GM19238 (cell line): ENCODE results near the gene HCN2.
"Not testable (repeated sequence)": the region's sequence is repeated elsewhere in the genome, so short reads cannot be mapped to it uniquely, and the experiment has no call there.

Source experiments
- DNase-seq: peaks from one replicate; pipeline ENCODE4 v3.0.0; 2011; ENCODE audit warnings: low spot score; ENCODE audit not compliant: insufficient read length

The HCN2 gene

DNA sequence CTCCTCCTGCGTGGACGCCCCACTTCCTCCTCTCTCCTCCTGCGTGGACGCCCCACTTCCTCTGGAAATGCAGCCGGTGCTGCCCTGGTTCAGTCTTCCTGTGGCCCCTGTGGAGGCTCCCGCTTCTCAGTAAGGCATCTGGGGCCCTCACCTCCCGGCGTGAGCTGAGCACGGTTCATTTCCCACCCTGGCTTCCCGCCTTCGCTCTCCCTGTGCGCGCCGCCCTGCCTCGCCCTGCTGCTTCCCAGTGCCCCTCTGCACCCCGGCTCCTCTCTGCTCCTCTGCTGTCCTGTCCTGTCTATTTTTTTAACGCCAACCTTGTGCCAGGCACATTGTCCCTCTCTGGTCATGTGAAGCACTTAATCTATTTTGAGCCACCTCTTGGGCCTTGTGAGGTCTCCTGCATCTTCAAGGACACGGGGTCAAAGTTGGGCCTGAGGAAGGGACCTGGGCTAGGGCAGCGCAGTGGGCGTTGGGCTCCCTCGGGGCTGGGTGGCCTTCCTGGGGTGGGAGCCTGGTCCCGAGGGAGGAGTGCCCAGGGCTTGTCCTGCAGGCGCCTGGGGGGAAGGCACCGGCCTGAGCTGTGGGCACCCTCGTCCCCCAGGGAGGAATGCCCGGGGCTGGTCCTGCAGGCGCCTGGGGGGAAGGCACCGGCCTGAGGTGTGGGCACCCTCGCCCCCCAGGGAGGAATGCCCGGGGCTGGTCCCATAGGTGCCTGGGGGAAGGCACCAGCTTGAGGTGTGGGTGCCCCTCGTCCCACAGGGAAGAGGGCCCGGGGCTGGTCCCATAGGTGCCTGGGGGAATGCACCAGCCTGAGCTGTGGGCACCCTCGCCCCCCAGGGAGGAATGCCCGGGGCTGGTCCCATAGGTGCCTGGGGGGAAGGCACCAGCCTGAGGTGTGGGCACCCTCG is 13.0 kb downstream of the HCN2 start:
- no peak for DNase-seq

DNA sequence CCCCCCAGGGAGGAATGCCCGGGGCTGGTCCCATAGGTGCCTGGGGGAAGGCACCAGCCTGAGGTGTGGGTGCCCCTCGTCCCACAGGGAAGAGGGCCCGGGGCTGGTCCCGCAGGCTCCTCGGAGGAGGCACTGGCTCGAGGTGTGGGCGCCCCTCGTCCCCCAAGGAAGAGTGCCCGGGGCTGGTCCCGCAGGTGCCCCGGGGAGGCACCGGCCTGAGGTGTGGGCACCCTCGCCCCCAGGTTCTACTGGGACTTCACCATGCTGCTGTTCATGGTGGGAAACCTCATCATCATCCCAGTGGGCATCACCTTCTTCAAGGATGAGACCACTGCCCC is 13.6 kb downstream of the HCN2 start:
- DNase-seq: not testable (repeated sequence)

DNA sequence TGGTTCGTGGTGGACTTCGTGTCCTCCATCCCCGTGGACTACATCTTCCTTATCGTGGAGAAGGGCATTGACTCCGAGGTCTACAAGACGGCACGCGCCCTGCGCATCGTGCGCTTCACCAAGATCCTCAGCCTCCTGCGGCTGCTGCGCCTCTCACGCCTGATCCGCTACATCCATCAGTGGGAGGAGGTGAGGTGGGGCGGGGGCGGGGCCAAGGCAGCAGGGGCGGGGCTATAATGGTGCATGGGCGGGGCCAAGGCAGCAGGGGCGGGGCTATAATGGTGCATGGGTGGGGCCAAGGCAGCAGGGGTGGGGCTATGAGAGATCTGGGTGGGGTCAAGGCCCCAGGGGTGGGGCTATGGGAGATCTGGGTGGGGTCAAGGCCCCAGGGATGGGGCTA is 14.1 kb downstream of the HCN2 start:
- DNase-seq: not testable (repeated sequence)

DNA sequence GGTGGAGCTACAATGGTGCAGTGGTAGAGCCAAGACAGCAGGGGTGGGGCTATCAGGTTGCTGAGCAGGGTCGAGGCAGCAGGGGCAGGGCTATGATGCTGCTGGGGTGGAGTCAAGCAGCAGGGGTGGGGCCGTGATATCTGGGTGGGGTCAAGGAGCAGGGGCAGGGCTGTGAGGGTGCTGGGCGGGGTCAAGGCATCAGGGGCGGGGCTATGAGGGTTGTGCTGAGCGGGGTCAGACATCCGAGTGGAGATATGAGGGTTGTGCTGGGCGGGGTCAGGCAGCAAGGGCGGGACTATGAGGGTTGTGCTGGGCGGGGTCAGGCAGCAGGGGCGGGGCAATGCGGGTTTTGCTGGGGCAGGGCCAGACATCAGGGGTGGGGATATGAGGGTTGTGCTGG is 14.7 kb downstream of the HCN2 start:
- DNase-seq: no peak

DNA sequence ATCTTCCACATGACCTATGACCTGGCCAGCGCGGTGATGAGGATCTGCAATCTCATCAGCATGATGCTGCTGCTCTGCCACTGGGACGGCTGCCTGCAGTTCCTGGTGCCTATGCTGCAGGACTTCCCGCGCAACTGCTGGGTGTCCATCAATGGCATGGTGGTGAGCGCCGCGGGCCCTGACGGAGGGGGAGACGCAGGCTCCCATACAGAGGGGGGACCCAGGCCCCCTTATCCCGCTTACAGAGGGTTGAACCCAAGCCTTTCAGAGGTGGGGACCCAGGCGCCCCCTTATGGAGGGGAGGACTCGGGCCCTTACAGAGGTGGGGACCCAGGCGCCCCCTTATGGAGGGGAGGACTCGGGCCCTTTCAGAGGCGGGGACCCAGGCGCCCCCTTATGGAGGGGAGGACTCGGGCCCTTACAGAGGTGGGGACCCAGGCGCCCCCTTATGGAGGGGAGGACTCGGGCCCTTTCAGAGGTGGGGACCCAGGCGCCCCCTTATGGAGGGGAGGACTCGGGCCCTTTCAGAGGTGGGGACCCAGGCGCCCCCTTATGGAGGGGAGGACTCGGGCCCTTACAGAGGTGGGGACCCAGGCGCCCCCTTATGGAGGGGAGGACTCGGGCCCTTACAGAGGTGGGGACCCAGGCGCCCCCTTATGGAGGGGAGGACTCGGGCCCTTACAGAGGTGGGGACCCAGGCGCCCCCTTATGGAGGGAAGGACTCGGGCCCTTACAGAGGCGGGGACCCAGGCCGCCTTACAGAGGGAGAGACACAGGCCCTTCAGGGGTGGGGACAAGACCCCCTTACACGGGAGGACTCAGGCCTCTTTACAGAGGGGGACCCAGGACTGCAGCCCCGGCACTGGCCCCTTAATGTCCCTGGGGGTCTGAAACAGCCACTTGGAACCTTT is 15.6 kb downstream of the HCN2 start:
- DNase-seq: not testable (repeated sequence)

DNA sequence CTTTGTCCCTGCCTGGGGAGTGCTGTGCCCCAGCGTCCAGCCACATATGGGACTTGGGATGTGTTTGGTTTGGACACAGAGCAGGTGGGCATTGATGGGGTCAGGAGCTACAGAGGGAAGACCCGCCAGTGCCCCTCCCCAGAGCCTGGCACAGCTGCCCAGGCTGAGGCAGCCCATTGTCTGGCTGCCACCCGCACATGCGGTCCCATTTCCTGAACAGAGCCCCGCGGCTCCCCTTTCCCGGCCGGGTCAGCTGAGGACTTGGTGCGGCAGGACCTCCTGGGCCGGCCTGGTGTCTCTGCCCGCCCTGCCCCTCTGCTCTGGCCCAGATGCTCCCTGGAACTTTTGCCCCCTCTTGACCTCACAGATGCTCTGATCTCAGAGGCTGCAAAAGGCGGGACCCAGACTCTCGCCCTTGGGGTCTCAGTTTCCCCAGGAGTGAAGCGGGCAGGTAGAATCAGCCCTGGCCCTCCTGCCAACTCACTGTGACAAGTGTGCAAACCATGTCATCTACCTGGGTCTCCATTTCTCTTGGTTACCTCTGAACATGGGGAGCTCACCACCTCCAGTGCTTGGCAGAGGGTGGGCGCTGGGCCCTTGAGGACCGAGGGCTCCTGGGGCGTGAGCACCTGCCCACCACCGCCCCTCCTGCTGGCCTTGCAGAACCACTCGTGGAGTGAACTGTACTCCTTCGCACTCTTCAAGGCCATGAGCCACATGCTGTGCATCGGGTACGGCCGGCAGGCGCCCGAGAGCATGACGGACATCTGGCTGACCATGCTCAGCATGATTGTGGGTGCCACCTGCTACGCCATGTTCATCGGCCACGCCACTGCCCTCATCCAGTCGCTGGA is 17.8 kb downstream of the HCN2 start:
- DNase-seq: no peak

DNA sequence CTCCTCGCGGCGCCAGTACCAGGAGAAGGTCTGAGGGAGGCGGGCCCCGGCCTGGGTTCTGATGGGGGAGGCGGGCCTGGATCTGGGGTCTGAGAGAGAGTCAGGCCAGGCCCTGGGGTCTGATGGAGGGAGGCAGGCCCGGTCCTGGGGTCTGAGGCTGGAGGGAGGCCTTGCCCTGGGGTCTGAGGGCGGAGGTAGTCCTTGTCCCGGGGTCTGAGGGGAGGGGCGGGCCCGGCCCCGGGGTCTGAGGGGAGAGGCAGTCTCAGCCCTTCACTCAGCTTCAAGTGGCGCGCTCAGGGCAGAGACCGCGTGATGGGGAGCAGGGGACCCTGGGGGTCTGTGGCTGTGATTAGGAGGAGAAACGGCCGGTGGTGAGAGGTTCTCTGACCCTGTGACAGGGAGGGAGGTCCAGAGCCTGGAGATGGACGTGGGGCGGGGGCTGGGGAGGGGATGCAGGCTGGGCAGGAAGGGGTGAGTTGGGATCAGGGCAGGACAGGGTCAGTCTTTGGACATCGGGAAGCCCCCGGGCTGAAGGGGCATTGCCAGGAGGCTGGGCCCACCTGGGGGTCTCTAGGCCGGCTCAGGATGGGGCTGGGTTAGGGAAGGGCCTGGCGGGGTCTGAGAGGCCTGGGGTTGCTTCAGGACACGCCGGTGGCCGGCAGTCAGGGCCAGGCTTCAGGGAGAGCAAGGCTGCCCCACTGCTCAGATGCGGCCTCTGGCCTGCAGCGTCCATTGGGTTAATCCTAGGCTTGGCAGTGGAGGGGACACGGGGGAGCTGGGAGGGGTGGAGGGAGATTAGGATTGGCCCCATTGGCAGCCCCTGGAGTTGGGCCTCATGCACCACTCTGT is 18.7 kb downstream of the HCN2 start:
- no peak for DNase-seq

DNA sequence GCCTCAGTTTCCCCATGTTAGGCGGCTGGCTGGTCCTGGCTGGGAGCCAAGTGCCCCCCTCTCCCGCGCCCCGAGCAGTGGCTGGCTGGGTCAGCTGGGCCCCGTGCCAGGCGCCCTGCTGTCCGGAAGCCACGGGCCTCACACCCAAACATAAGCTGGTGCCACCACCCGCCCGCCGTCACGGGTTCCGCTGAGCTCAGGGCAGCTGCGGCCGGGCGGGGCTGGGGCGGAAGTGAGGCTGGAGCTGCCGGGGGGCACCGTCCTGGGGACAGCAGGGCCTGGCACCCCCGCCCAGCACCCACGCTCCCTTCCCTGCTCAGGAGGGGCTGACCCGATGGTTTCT is 19.3 kb downstream of the HCN2 start:
- no peak for DNase-seq

DNA sequence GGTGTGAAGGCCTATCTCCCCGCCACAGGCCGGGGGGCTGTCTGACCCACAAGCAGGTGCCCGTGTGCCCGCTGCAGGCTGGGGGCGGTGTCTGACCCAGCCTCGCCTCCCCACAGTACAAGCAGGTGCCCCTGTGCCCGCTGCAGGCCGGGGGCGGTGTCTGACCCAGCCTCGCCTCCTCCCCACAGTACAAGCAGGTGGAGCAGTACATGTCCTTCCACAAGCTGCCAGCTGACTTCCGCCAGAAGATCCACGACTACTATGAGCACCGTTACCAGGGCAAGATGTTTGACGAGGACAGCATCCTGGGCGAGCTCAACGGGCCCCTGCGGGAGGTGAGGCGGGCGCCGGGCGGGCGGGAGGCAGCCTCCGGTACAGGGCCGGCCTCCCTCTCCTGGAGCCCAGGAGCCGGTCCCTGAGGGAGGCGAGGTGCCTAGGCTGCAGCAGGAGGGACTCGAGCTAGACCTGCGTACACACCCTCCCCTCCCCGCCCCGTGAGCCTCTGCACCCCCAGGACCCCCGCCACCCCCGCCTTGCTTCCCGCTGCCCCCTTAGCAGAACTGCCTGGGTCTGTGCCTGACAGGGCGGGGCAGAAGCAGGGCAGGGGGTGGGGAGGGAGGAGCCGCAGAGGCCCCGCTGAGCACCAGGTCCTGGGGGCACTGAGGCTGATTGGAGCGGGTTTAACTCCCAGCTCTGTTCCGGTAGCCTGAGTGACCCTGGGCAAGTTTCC is 20.6 kb downstream of the HCN2 start:
- DNase-seq: peak; percentile 37

DNA sequence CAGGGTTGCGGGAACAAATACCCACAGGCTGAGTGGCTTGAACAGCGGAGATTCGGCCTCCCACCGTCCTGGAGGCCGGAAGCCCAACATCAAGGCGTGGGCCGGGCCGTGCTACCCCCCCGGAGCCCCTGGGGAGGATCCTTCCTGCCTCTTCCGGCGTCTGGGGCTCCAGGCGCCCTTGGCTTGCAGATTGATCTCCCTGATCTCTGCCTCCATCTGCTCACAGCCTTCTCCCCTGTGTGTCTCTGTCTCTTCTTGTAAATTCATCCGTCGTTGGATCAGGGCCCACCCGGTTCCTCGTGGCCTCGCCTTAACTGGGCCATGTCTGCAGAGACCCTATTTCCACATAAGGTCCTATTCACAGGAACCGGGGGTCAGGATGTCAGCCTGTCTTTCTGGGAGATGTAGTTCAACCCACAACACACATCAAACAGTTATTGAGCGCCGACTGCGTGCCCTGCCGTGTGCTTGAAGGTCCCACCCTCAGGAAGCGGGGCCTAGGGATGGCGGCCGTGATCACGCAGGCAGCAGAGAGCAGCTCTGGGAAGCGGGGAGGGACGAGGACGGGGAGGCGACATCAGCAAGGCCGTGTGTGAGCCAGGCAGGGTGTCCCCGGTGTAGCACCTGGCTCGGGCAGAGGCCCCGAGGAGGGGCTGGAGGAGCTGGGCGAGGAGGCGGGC is 21.3 kb downstream of the HCN2 start:
- peak; percentile 75 for DNase-seq

DNA sequence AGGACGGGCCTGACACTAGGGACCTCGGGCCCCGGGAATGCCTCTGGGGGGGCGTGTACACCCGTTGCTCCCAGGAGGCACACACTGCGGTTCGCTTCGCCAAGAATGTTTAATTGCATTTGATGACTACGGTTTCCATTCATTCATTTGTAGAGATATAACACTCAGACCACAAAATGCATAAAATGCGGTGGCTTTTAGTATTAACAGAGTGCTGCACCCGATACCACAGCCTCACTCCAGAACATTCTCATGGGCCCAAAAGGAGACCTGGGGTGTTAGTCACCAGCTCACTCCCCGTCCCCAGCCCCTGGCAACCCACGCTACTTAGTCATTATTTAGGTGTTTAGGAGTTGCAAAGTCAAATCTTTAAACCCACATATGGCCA is 21.8 kb downstream of the HCN2 start:
- no peak for DNase-seq

DNA sequence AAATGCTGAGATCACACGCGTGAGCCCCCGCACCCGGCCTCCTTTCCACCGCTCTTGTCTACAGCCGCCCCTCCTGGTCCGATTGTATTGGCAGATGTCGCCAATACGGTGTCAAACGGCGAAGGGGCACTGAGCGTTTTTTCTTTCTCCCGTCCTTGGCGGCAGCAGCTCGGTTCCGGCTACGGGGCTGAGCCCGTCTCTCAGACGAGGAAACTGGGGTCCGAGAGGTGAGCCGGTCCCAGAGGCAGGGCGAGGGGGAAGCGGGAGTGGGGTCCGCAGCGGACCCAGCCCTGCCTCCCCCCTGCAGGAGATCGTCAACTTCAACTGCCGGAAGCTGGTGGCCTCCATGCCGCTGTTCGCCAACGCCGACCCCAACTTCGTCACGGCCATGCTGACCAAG is 23.3 kb downstream of the HCN2 start:
- DNase-seq: no peak

DNA sequence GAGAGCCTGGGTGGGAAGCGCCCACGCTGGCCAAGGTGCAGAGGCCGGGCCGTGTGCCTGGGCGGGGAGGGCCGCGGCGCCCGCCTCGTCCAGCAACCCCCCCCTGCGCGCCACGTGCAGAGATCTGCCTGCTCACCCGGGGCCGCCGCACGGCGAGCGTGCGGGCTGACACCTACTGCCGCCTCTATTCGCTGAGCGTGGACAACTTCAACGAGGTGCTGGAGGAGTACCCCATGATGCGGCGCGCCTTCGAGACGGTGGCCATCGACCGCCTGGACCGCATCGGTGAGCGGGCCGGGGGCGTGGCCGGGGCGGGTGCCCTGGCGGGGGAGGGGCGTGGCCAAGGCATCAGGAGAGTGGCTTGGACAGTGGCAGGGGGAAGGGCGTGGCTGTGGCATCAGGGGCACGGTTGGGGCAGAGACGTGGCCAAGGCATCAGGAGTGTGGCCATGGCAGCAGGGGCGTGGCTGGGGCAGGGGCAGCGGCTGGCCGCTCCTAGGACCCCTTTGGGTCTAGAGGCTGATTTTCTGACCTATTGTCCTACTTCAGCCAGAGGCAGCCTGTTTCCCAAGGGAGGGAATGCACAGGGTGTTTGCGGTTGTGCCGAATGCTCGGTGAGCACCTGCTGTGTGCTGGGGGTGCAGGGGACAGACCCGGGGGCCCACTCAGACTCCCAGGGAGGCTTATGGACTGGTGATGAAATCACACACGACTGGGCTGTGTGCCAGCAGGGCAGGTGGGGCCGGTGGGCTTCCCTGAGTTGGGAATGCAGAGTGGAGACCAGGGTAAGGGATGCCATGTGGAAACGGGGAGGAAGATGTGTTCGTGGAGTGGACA is 24.3 kb downstream of the HCN2 start:
- DNase-seq: no peak

DNA sequence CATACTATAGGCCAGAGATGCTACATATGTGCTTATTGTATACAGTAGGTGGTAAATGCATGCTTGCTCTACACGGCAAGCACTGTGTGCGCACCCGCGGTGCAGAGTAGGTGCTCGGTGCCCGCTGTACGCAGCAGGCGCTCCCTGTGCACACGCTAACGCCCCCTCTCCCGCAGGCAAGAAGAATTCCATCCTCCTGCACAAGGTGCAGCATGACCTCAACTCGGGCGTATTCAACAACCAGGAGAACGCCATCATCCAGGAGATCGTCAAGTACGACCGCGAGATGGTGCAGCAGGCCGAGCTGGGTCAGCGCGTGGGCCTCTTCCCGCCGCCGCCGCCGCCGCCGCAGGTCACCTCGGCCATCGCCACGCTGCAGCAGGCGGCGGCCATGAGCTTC is 25.9 kb downstream of the HCN2 start:
- DNase-seq: no peak

DNA sequence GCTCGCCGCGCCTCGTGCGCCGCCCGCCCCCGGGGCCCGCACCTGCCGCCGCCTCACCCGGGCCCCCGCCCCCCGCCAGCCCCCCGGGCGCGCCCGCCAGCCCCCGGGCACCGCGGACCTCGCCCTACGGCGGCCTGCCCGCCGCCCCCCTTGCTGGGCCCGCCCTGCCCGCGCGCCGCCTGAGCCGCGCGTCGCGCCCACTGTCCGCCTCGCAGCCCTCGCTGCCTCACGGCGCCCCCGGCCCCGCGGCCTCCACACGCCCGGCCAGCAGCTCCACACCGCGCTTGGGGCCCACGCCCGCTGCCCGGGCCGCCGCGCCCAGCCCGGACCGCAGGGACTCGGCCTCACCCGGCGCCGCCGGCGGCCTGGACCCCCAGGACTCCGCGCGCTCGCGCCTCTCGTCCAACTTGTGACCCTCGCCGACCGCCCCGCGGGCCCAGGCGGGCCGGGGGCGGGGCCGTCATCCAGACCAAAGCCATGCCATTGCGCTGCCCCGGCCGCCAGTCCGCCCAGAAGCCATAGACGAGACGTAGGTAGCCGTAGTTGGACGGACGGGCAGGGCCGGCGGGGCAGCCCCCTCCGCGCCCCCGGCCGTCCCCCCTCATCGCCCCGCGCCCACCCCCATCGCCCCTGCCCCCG is 26.5 kb downstream of the HCN2 start:
- no peak for DNase-seq

DNA sequence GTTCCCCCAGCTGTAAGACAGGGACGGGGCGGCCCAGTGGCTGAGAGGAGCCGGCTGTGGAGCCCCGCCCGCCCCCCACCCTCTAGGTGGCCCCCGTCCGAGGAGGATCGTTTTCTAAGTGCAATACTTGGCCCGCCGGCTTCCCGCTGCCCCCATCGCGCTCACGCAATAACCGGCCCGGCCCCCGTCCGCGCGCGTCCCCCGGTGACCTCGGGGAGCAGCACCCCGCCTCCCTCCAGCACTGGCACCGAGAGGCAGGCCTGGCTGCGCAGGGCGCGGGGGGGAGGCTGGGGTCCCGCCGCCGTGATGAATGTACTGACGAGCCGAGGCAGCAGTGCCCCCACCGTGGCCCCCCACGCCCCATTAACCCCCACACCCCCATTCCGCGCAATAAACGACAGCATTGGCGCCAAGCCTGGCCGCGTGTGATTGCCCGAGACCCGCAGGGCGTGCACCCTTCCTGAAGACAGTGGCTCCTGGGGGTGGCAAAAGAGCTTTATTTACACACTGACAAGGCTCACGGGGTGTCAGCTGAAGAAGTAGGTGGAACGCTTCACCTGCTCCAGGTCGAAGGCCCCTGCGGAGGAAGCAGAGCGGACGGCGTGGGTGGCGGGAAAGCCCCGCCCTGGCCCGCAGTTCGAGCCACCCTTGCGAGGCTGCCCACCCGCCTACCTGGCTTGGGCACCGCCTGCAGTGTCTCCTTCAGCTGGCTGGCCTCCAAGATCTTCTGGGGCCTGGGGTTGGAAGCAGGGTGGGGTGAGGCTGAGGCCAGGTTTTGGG is 27.3 kb downstream of the HCN2 start:
- DNase-seq: no peak

DNA sequence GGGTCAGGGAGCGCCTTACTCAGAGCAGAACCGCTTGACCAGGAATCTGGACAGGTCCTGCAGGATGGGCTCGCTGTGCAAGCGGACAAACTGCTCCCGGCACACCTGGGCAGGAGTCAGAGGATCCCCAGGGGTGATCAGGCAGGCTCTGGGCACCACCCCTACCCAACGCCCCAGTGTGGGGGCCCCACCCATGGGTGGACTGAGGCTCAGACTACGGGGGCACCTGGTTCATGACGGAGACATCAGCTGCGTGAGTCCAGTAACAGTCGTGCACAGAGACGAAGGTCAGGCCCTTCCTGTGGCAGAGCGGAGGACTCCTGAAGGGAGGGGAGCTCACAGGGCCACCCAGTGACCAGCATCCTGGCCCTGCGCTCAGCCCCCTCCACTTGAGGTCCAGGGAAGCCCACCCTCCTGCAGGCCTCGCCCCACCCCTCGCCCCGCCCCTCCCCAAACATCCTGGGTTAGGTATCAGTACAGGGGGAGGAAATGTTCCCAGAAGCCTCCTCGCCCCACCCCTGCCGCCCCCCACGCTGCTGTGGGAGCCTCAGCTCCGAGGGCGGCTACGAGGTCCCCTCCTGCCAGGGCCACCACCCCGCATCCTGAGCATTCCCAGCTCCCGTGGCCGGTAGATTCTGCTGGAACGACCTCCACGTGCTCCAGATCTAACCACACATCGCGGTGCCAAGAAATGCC is 28.0 kb downstream of the HCN2 start:
- no peak for DNase-seq
